HFFc6 (cell line): ENCODE data around the gene NFE2L3. TPM values are rescaled to one million over a fixed set of nuclear protein-coding genes. Genes with fewer than 3 reads are reported as not detected.
A peak's percentile ranks its signal among the peaks of the same experiment; 100 is the strongest.
"Not testable (repeated sequence)": the region's sequence is repeated elsewhere in the genome, so short reads cannot be mapped to it uniquely, and the experiment has no call there.

Experiments
- DNase-seq: peaks from one replicate; pipeline ENCODE4 v3.0.0-alpha.2; 2018
- H3K27ac Mint-ChIP-seq: 2 replicates; pipeline ENCODE4 v1.8.0; 2020; ENCODE audit warnings: mild to moderate bottlenecking, mixed read lengths
- H3K27me3 Mint-ChIP-seq: 2 replicates; pipeline ENCODE4 v1.8.0; 2021; ENCODE audit warnings: mild to moderate bottlenecking, moderate library complexity, mixed read lengths; ENCODE audit not compliant: insufficient read depth
- H3K36me3 Mint-ChIP-seq: 2 replicates; pipeline ENCODE4 v1.8.0; 2021; ENCODE audit warnings: low read depth, mixed read lengths
- H3K4me1 Mint-ChIP-seq: 2 replicates; pipeline ENCODE4 v1.8.0; 2020; ENCODE audit warnings: low read depth, mixed read lengths
- H3K4me3 Mint-ChIP-seq: 2 replicates; pipeline ENCODE4 v1.8.0; 2020; ENCODE audit warnings: mild to moderate bottlenecking, moderate library complexity, mixed read lengths
- H3K9me3 Mint-ChIP-seq: 2 replicates; pipeline ENCODE4 v1.8.0; 2020; ENCODE audit warnings: mild to moderate bottlenecking, mixed read lengths
- CTCF ChIP-seq: fragments of 200-600 bp; sonication (generic); IDR thresholded peaks from 2 replicates; pipeline ENCODE4 v1.5.0; 2021; ENCODE audit warnings: antibody characterized with exemption, mild to moderate bottlenecking
- total RNA-seq, 6 experiments: library from RNA; stranded (reverse); fragmentation: NEBNext Ultra II Directional; extraction: Animal tissue kit (Norgen Biotek cat#: 25700); gene quantifications; 2 replicates in 1 of 6; 3 replicates in 5 of 6; pipeline ENCODE4 v1.2.3, GENCODE V29; 2021

Gene NFE2L3
- total RNA-seq, 6 experiments from 2014 or later = 2.3 to 6.5 (median 2.7) TPM

DNA sequence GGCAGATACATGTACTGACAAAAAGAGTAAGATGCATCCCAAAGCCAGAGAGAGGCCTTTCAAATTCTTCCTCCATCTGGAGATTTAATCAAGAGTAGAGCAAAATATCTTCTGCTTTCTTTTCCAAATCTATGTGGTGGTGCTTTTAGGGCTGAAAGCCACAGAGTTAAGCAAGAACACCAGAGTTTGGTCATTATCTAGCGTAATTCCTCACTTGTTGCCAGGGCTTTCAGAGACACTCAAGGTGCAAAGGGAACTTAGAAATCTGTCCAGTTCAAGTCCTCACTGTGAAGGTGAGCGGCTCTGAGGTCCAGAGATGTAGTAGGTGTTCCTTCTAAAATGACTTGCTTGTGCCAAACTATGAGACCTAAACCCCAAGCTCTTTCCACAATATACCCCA, 10.9 kb upstream of the NFE2L3 start:
- Mint-ChIP-seq H3K4me1 (peaks cover 9% of the 10 kb centered on the region), H3K9me3 (no peaks in the 10 kb centered on the region), H3K27ac (no peak overlapping the region), H3K4me3 (no peak overlapping the region), H3K36me3 (no peaks in the 10 kb centered on the region), H3K27me3 (no peaks in the 10 kb centered on the region; the same call in 1 of the 2 replicates)
- no peak for TF ChIP-seq CTCF
- DNase-seq = no peak

DNA sequence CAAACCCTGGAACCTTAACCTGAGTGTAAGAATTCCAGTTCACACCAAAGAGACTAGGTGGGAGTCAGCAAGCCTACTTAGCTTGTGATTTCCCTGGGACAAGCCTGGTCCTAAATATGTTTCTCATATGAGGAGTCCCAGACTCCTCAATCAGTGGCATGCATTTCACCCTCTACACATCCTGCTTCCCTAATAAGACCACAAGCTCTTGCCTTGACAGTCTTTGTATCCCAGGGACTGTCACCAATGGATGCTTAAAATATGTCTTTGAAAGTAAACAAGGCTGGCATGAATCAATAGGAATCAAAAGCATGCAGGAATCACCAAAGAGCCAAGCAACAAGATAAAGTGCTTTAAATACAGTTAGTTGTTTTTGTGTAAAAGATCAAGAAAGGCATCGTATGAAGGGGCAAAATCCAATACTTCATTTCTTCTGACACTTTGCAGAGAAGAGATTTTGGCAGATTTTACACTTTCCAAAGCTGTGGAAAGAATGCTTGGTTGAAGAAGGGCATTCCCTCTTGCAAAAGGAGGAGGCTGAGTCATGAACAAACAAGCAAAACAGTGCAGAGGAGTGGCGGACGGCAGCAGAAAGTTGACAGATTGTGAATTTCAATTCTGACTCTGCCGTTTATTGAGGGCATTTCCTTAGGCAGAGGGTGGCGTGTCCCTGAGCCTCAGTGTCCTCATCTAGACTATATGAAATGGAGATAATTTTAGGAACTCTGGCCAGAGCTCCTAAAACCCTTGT, 8.5 kb upstream of the NFE2L3 start:
- H3K4me1 Mint-ChIP-seq = peaks cover 9% of the 10 kb centered on the region
- TF ChIP-seq CTCF = no peak
- no peaks in the 10 kb centered on the region for H3K36me3 Mint-ChIP-seq
- peak overlapping the region; percentile 11; the same call in 1 of the 2 replicates for H3K4me3 Mint-ChIP-seq
- H3K27me3 Mint-ChIP-seq = no peaks in the 10 kb centered on the region; the same call in 1 of the 2 replicates
- no peak overlapping the region for H3K27ac Mint-ChIP-seq
- H3K9me3 Mint-ChIP-seq = no peaks in the 10 kb centered on the region
- DNase-seq = peak; percentile 35

DNA sequence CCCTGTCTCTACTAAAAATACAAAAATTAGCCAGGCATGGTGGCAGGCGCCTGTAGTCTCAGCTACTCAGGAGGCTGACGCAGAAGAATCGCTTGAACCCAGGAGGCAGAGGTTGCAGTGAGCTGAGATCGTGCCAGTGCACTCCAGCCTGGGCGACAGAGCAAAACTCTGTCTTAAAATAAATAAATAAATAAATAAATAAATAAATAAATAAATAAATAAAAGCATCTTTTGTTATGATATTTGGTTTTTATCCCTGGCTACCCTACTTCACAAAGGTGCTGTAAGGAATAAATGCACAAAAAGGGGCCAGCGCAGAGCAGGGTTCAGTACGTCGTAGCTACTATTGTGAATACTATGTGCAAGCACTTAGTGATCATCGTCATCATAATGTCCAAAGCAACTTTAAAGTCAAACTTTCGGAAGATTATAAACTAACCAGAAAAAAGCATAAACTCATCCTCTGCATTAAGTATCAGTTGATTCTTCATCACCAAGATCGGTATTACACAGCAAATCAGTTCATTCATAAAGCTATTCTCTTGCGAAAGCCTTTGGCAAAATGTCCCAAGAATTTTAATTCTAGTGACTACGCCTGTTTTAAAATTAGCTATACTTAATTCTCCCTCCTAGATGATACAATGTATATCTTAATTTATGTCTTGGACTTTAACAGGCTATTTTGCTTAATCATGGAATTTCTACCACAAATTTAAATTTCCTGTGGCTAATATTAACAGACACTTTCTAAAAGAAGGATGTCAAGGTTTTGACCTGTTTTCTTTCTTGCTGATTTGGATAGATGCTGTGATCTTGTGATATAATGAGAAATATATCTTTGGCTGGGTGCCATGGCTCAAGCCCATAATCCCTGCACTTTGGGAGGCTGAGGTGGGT, 7.6 kb upstream of the NFE2L3 start:
- Mint-ChIP-seq H3K36me3 (no peaks in the 10 kb centered on the region), H3K9me3 (no peaks in the 10 kb centered on the region), H3K27ac (no peak overlapping the region), H3K27me3 (peaks cover 2% of the 10 kb centered on the region), H3K4me3 (no peak overlapping the region), H3K4me1 (peaks cover 9% of the 10 kb centered on the region)
- TF ChIP-seq CTCF = no peak
- no peak for DNase-seq

DNA sequence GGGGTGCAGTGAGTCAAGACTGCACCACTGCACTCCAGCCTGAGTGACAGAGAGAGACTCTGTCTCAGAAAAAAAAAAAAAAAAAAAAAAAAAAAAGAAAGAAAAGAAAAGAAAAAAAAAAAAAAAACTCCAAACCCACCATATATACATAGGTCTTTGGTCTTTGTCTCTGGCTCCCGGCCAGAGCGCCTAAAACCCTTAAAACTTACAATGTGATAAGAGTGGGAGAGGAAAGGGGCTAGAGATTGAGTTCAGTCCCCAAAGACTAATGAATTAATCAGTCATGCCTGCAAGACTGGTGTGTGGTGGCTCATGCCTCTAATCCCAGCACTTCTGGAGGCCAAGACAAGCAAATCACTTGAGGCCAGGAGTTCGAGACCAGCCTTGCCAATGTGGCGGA, 6.8 kb upstream of the NFE2L3 start:
- H3K4me3 Mint-ChIP-seq = no peak overlapping the region
- peaks cover 9% of the 10 kb centered on the region for H3K4me1 Mint-ChIP-seq
- no peak overlapping the region for H3K27ac Mint-ChIP-seq
- H3K27me3 Mint-ChIP-seq = peaks cover 2% of the 10 kb centered on the region
- no peak for TF ChIP-seq CTCF
- no peaks in the 10 kb centered on the region for H3K9me3 Mint-ChIP-seq
- no peaks in the 10 kb centered on the region for H3K36me3 Mint-ChIP-seq
- DNase-seq = no peak

DNA sequence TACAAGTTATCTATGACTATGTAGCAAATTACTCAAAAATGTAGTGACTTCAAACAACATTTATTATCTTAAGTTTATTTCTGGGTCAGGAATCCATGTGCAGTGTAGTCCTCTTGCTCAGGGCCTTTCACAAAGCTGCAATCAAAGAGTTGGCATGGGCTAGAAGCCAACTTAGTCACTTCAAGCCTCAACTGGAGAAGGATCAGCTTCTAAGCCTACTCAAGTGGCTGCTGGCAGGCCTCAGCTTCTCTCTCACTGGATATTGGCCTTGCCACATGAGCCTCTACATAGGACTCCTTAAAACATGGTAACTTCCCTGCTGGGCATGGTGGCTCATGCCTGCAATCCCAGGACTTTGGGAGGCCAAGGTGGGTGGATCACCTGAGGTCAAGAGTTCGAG, 5.0 kb upstream of the NFE2L3 start:
- no peak overlapping the region for H3K27ac Mint-ChIP-seq
- no peaks in the 10 kb centered on the region for H3K36me3 Mint-ChIP-seq
- TF ChIP-seq CTCF = no peak
- peaks cover 18% of the 10 kb centered on the region for H3K4me1 Mint-ChIP-seq
- no peak for DNase-seq
- peaks cover 2% of the 10 kb centered on the region; the same call in 1 of the 2 replicates for H3K27me3 Mint-ChIP-seq
- H3K9me3 Mint-ChIP-seq = no peaks in the 10 kb centered on the region
- no peak overlapping the region for H3K4me3 Mint-ChIP-seq

- H3K27me3 Mint-ChIP-seq, DNase-seq, H3K36me3 Mint-ChIP-seq, H3K9me3 Mint-ChIP-seq, H3K4me3 Mint-ChIP-seq, H3K27ac Mint-ChIP-seq: not testable (repeated sequence)
- H3K4me1 Mint-ChIP-seq = peaks cover 18% of the 10 kb centered on the region
Observed at GRCh38 chr7:26147646-26148306, 4.2 kb upstream of the NFE2L3 start.

DNA sequence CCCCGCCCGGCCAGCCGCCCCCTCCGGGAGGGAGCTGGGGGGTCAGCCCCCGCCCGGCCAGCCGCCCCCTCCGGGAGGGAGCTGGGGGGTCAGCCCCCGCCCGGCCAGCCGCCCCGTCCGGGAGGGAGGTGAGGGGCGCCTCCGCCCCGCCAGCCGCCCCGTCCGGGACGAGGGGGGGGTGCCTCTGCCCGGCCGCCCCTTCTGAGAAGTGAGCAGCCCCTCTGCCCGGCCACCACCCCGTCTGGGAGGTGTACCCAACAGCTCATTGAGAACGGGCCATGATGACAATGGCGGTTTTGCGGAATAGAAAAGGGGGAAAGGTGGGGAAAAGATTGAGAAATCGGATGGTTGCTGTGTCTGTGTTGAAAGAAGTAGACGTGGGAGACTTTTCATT, 3.7 kb upstream of the NFE2L3 start:
- H3K27ac Mint-ChIP-seq, DNase-seq, H3K36me3 Mint-ChIP-seq, H3K4me3 Mint-ChIP-seq, H3K9me3 Mint-ChIP-seq, H3K27me3 Mint-ChIP-seq: not testable (repeated sequence)
- H3K4me1 Mint-ChIP-seq = peaks cover 19% of the 10 kb centered on the region
